Ovary (tissue), 3 donors: ENCODE results near the gene SLMAP.

Source experiments
- EP300 ChIP-seq: sonication (generic); formaldehyde crosslinking; IDR thresholded peaks from one replicate; pipeline ENCODE4 v1.6.1; 2017; ENCODE audit warnings: antibody characterized with exemption
- POLR2A ChIP-seq: fragments of 450-650 bp; IDR thresholded peaks from one replicate; pipeline ENCODE4 v1.6.1; 2017; ENCODE audit warnings: antibody characterized with exemption, mild to moderate bottlenecking, moderate library complexity
- TF ChIP-seq, protein P1 (sequence below), 3 donors: fragments of 450-650 bp in 2 of 3; fragments of 200-600 bp in 1 of 3; IDR thresholded peaks; one replicate each; pipeline versions ENCODE4 v1.5.1 to v1.8.0; 2016 to 2022; ENCODE audit warnings: antibody characterized with exemption in 3 of 3, mild to moderate bottlenecking in 1 of 3
- donor health status: DM: no; HTN: no; CAD: no.

GRCh38 chr3:57910990-57911389 is 154.9 kb downstream of the SLMAP start:
- TF ChIP-seq, protein P1, sequence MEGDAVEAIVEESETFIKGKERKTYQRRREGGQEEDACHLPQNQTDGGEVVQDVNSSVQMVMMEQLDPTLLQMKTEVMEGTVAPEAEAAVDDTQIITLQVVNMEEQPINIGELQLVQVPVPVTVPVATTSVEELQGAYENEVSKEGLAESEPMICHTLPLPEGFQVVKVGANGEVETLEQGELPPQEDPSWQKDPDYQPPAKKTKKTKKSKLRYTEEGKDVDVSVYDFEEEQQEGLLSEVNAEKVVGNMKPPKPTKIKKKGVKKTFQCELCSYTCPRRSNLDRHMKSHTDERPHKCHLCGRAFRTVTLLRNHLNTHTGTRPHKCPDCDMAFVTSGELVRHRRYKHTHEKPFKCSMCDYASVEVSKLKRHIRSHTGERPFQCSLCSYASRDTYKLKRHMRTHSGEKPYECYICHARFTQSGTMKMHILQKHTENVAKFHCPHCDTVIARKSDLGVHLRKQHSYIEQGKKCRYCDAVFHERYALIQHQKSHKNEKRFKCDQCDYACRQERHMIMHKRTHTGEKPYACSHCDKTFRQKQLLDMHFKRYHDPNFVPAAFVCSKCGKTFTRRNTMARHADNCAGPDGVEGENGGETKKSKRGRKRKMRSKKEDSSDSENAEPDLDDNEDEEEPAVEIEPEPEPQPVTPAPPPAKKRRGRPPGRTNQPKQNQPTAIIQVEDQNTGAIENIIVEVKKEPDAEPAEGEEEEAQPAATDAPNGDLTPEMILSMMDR (IDR thresholded peaks at IDR 0.05) = no peak
- no peak for TF ChIP-seq POLR2A
- TF ChIP-seq EP300 = no peak
